SK-N-SH (cell line): Measurements from ENCODE around the gene TSC22D1.

Source experiments
- EP300 ChIP-seq, 2 experiments: IDR thresholded peaks; 2 replicates each; pipeline versions ENCODE4 v1.4.0 to v1.6.1; 2012; ENCODE audit warnings: borderline replicate concordance in 1 of 2, low read depth in 1 of 2, low read length in 1 of 2
- FOXJ3 ChIP-seq: sonication (generic); formaldehyde crosslinking; IDR thresholded peaks from 2 replicates; pipeline ENCODE4 v1.5.1; 2020; ENCODE audit warnings: mild to moderate bottlenecking, missing genetic modification reagents
- FOXM1 ChIP-seq: IDR thresholded peaks from 2 replicates; pipeline ENCODE4 v1.4.0; 2012; ENCODE audit warnings: low read depth, mild to moderate bottlenecking
- RAD21 ChIP-seq: IDR thresholded peaks from 2 replicates; pipeline ENCODE4 v1.6.1; 2012; ENCODE audit warnings: mild to moderate bottlenecking, low read length
- RFX5 ChIP-seq: IDR thresholded peaks from 2 replicates; pipeline ENCODE4 v1.6.1; 2012; ENCODE audit warnings: mild to moderate bottlenecking, improper control_type of control experiment, low read length
- RXRA ChIP-seq: IDR thresholded peaks from 2 replicates; pipeline ENCODE4 v1.4.0; 2012; ENCODE audit warnings: low read depth, mild to moderate bottlenecking, borderline replicate concordance
- ZBTB33 ChIP-seq: IDR thresholded peaks from 2 replicates; pipeline ENCODE4 v1.4.0; 2012; ENCODE audit warnings: low read depth, borderline replicate concordance

DNA sequence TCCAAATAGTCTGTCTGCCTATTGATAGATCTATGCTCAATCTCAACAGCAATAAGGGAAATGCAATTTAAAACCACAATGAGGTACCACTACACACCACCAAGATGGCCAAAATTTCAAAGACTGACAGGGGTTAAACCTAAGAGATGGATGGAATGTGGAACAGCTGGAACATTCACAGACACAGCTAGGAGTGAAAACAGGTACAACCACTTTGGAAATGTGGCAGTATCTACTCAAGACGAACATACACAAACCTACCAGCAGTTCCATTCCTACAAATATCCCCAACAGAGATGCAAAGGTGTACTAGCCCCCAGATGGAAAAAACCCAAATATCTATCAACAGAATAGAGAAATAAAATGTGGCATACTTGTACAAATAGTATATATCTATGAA is 86.4 kb downstream of the TSC22D1 start:
- no peak for TF ChIP-seq RAD21
- no peak for TF ChIP-seq RXRA
- no peak for TF ChIP-seq ZBTB33
- TF ChIP-seq EP300 (IDR thresholded peaks at IDR 0.05; ENCODE audit: borderline replicate concordance in 1 of 2, low read depth in 1 of 2, low read length in 1 of 2): no peak
- no peak for TF ChIP-seq FOXJ3
- no peak for TF ChIP-seq RFX5
- no peak for TF ChIP-seq FOXM1
